K562 (cell line): Measurements from ENCODE around the gene EYA3. TPM values are rescaled to one million over a fixed set of nuclear protein-coding genes. Genes with fewer than 3 reads are reported as not detected.

Experiments used
- ATAC-seq: fragments of 200-7000 bp; cut with Tn5 transposase; 3 replicates; pipeline ENCODE4 v1.9.1; 2020; ENCODE audit warnings: moderate library complexity
- BruUV-seq: library from RNA; stranded (reverse); fragments of 400-500 nt; replicated peaks from 2 replicates; lab custom pipeline; 2021; lab: Mats Ljungman, UMichigan
- CTCF ChIA-PET: fragments of 300-600 bp; formaldehyde crosslinking; extraction: SDS; loops from one replicate; lab custom pipeline; 2021; ENCODE audit warnings: low intra/inter-chr PET ratio; lab: Yijun Ruan, JAX
- POLR2A ChIA-PET: fragments of 300-600, 350-650 bp; sonication (Branson Sonifier 250); formaldehyde crosslinking; extraction: SDS; loops from one replicate; lab custom pipeline; 2021; ENCODE audit warnings: antibody characterized with exemption, inconsistent platforms; lab: Yijun Ruan, JAX
- DNase-seq, 4 experiments: peaks; one replicate each; pipeline versions ENCODE4 v3.0.0 to v3.0.0-alpha.2; 2011 to 2018; ENCODE audit warnings: low spot score in 3 of 4, mixed read lengths in 3 of 4; ENCODE audit errors: extremely low read depth in 1 of 4
- FAIRE-seq: peaks from 2 replicates; lab custom pipeline; 2011; peaks lifted over from hg19 to GRCh38; lab: Jason Lieb, UNC
- H2AFZ ChIP-seq: 2 replicates; pipeline ENCODE4 v1.6.0; 2011; ENCODE audit warnings: low read depth, low read length, control low read depth, inconsistent platforms
- H3K27ac ChIP-seq: fragments of 200-600 bp; 3 replicates; pipeline ENCODE4 v1.8.0; 2011; ENCODE audit warnings: low read depth, mild to moderate bottlenecking, control low read depth, inconsistent platforms, low read length, moderate library complexity, mixed read lengths; ENCODE audit errors: extremely low read depth
- H3K27me3 ChIP-seq, 2 experiments: fragments of 300-600 bp in 1 of 2; 2 replicates in 1 of 2; 3 replicates in 1 of 2; pipeline versions ENCODE4 v1.6.0 to v1.8.0; 2011; ENCODE audit warnings: inconsistent platforms in 2 of 2, low read length in 2 of 2, mild to moderate bottlenecking in 1 of 2, mixed read lengths in 1 of 2, moderate library complexity in 1 of 2; ENCODE audit not compliant: control insufficient read depth in 2 of 2, insufficient read depth in 2 of 2
- H3K36me3 ChIP-seq: fragments of 300-600 bp; 3 replicates; pipeline ENCODE4 v1.8.0; 2011; ENCODE audit warnings: mild to moderate bottlenecking, low read length, inconsistent platforms; ENCODE audit not compliant: control insufficient read depth, insufficient read depth
- H3K4me1 ChIP-seq, 2 experiments: fragments of 200-600 bp in 1 of 2; replicated peaks in 1 of 2; 2 replicates in 1 of 2; 3 replicates in 1 of 2; pipeline versions ENCODE4 v1.5.1 to v1.8.0; 2011; ENCODE audit warnings: inconsistent platforms in 2 of 2, low read length in 2 of 2, mild to moderate bottlenecking in 1 of 2, mixed read lengths in 1 of 2, moderate library complexity in 1 of 2; ENCODE audit not compliant: control insufficient read depth in 2 of 2, insufficient read depth in 2 of 2
- H3K4me2 ChIP-seq: 2 replicates; pipeline ENCODE4 v1.6.1; 2011; ENCODE audit warnings: low read length, control low read depth, inconsistent platforms, mixed read lengths; ENCODE audit not compliant: insufficient read depth
- H3K4me3 ChIP-seq: fragments of 200-600 bp; sonication (generic), shearing (Covaris generic); 2 replicates; pipeline ENCODE4 v1.5.1; 2016; ENCODE audit warnings: control low read depth, inconsistent platforms
- H3K79me2 ChIP-seq: fragments of 200-600 bp; 3 replicates; pipeline ENCODE4 v1.8.0; 2011; ENCODE audit warnings: low read length, inconsistent platforms; ENCODE audit not compliant: control insufficient read depth, insufficient read depth
- H3K9ac ChIP-seq, 2 experiments: 2 replicates each; pipeline versions ENCODE4 v1.6.0 to v1.6.1; 2011; ENCODE audit warnings: low read depth in 2 of 2, low read length in 2 of 2, control low read depth in 1 of 2, inconsistent platforms in 1 of 2, mild to moderate bottlenecking in 1 of 2, mixed read lengths in 1 of 2; ENCODE audit not compliant: insufficient read depth in 1 of 2
- H3K9me1 ChIP-seq: one replicate; pipeline ENCODE4 v1.6.0; 2011; ENCODE audit warnings: inconsistent platforms, mild to moderate bottlenecking, low read length, moderate library complexity; ENCODE audit not compliant: control insufficient read depth, insufficient read depth
- H3K9me3 ChIP-seq: replicated peaks from 2 replicates; pipeline ENCODE4 v1.5.1; 2011; ENCODE audit warnings: low read depth, low read length, inconsistent platforms; ENCODE audit not compliant: control insufficient read depth, insufficient read depth
- H4K20me1 ChIP-seq: replicated peaks from 2 replicates; pipeline ENCODE4 v1.6.1; 2011; ENCODE audit warnings: low read length, inconsistent platforms, mixed read lengths; ENCODE audit not compliant: control insufficient read depth, insufficient read depth
- ARHGAP35 ChIP-seq: fragments of 450-650 bp; IDR thresholded peaks from 2 replicates; pipeline ENCODE4 v1.6.1; 2018; ENCODE audit not compliant: partially characterized antibody
- ELF4 ChIP-seq: fragments of 450-650 bp; formaldehyde crosslinking; IDR thresholded peaks from 2 replicates; pipeline ENCODE4 v1.4.0; 2022; ENCODE audit warnings: missing genetic modification characterization
- ILK ChIP-seq: fragments of 450-650 bp; IDR thresholded peaks from 2 replicates; pipeline ENCODE4 v1.6.1; 2016; ENCODE audit warnings: missing genetic modification characterization, low read depth, mild to moderate bottlenecking, missing compliant biosample characterization, moderate library complexity, borderline replicate concordance
- MXI1 ChIP-seq: IDR thresholded peaks from 2 replicates; pipeline ENCODE4 v1.6.1; 2011; ENCODE audit warnings: low read depth, mild to moderate bottlenecking, improper control_type of control experiment, low read length
- PPARD ChIP-seq: fragments of 250-450 bp; sonication (Bioruptor Pico); IDR thresholded peaks from 2 replicates; pipeline ENCODE4 v1.8.0; 2022; ENCODE audit warnings: inconsistent platforms, mild to moderate bottlenecking, moderate library complexity
- PTRF ChIP-seq: fragments of 450-650 bp; IDR thresholded peaks from 2 replicates; pipeline ENCODE4 v1.6.1; 2016; ENCODE audit warnings: mild to moderate bottlenecking, missing genetic modification characterization, missing compliant biosample characterization
- SMARCC2 ChIP-seq: fragments of 450-650 bp; IDR thresholded peaks from 2 replicates; pipeline ENCODE4 v1.6.1; 2017; ENCODE audit warnings: antibody characterized with exemption, moderate library complexity, mild to moderate bottlenecking, low read depth
- ZNF3 ChIP-seq: fragments of 250-450 bp; sonication (Bioruptor Pico); IDR thresholded peaks from 2 replicates; pipeline ENCODE4 v1.5.0; 2021; ENCODE audit warnings: mild to moderate bottlenecking, moderate library complexity
- ZNF384 ChIP-seq: IDR thresholded peaks from 2 replicates; pipeline ENCODE4 v1.6.1; 2012; ENCODE audit warnings: low read depth, low read length, improper control_type of control experiment
- ZNF445 ChIP-seq: fragments of 250-450 bp; sonication (Bioruptor Pico); IDR thresholded peaks from 2 replicates; pipeline ENCODE4 v1.4.0; 2020; ENCODE audit warnings: low read depth, mild to moderate bottlenecking, moderate library complexity
- ZNF586 ChIP-seq: fragments of 450-650 bp; formaldehyde crosslinking; conservative IDR thresholded peaks from 2 replicates; pipeline ENCODE4 v1.4.0; 2020; ENCODE audit warnings: mild to moderate bottlenecking, moderate library complexity
- WGBS: fragments of 100-300 bp; shearing (Covaris generic); methylation state at CpG from one replicate; pipeline ENCODE4 v1.1.6; 2016; ENCODE audit warnings: low coverage, mixed read lengths; ENCODE audit not compliant: insufficient coverage; ENCODE audit errors: missing lambda C conversion rate; 5-methylcytosine and 5-hydroxymethylcytosine counted together
- in situ Hi-C: fragments of 300-500 bp; cut with MboI; formaldehyde crosslinking; loops from 4 replicates; pipeline ENCODE4 v1.15.0; 2018; ENCODE audit warnings: inconsistent platforms, mixed read lengths
- intact Hi-C: fragments of 100-400 bp; cut with micrococcal nuclease; formaldehyde crosslinking; loops from 2 replicates; pipeline ENCODE4 v1.14.2; 2022
- polyA plus RNA-seq, 8 experiments: library from polyadenylated mRNA; depleted of rRNA in 4 of 8; stranded (reverse) in 5 of 8; unstranded in 3 of 8; fragments of >200 nt; fragmentation: Nextera tagmentation in 2 of 8; fragmentation: Illumina TruSeq in 1 of 8; extraction: Ambion mirVana in 2 of 8; extraction: Trizol in 1 of 8; gene quantifications; 2 replicates each; pipeline versions ENCODE4 v1.2.1 to v1.2.3, GENCODE V29; 2011 to 2014; ENCODE audit warnings: inconsistent platforms in 1 of 8, missing spikeins in 1 of 8
- total RNA-seq, 7 experiments: library from RNA; depleted of rRNA in 6 of 7; stranded (reverse); fragments of >200 nt in 6 of 7; fragmentation: Illumina TruSeq in 2 of 7; extraction: Trizol in 2 of 7; gene quantifications; 2 replicates each; pipeline versions ENCODE4 v1.2.1 to v1.2.3, GENCODE V29; 2011 to 2021; ENCODE audit warnings: low replicate concordance in 1 of 7
- TF ChIP-seq, protein P1 (sequence below): fragments of 450-650 bp; IDR thresholded peaks from 2 replicates; pipeline ENCODE4 v1.6.1; 2017; ENCODE audit warnings: antibody characterized with exemption, mild to moderate bottlenecking

Gene EYA3
- total and polyA plus RNA-seq, 9 of the 15 experiments (the other 6 are each of a cell fraction or from before 2014, with no cell fraction given), result 21.7 to 64.0 (median 43.6) TPM

DNA sequence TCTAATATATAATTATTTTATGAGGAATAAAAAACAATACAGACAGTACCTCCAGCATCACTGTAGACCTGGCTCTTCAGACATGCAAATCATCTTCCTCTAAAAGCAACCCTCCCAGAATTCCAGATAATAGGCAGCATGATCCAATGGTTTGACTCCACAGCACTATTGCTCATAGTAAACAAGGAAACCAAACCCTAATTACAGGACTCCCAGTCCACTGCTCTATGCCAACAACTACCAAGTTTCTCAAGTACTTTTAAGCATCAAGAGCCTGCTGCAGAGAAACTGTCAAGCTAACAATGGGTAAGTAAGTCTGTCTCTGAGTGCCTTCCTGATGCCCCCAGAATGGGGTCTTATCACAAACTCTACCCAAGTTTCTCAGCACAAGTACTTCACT is 57.2 kb downstream of the EYA3 start (continued):
- TF ChIP-seq, protein P1, sequence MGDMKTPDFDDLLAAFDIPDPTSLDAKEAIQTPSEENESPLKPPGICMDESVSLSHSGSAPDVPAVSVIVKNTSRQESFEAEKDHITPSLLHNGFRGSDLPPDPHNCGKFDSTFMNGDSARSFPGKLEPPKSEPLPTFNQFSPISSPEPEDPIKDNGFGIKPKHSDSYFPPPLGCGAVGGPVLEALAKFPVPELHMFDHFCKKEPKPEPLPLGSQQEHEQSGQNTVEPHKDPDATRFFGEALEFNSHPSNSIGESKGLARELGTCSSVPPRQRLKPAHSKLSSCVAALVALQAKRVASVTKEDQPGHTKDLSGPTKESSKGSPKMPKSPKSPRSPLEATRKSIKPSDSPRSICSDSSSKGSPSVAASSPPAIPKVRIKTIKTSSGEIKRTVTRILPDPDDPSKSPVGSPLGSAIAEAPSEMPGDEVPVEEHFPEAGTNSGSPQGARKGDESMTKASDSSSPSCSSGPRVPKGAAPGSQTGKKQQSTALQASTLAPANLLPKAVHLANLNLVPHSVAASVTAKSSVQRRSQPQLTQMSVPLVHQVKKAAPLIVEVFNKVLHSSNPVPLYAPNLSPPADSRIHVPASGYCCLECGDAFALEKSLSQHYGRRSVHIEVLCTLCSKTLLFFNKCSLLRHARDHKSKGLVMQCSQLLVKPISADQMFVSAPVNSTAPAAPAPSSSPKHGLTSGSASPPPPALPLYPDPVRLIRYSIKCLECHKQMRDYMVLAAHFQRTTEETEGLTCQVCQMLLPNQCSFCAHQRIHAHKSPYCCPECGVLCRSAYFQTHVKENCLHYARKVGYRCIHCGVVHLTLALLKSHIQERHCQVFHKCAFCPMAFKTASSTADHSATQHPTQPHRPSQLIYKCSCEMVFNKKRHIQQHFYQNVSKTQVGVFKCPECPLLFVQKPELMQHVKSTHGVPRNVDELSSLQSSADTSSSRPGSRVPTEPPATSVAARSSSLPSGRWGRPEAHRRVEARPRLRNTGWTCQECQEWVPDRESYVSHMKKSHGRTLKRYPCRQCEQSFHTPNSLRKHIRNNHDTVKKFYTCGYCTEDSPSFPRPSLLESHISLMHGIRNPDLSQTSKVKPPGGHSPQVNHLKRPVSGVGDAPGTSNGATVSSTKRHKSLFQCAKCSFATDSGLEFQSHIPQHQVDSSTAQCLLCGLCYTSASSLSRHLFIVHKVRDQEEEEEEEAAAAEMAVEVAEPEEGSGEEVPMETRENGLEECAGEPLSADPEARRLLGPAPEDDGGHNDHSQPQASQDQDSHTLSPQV, result no peak

GRCh38 chr1:28028873-28029654 is 59.3 kb downstream of the EYA3 start:
- no peaks in the 10 kb centered on the region for H3K9me3 ChIP-seq
- FAIRE-seq, result no peak
- no peak overlapping the region for H3K9ac ChIP-seq
- no TSS peak for BruUV-seq
- no peaks in the 10 kb centered on the region for H3K9me1 ChIP-seq
- CTCF ChIA-PET, result interaction anchor here (0.7 kb wide), 1 partner anchor 845 kb away, joined by 5 read pairs; no protein-coding TSS in a partner anchor
- H3K4me3 ChIP-seq, result no peak overlapping the region
- intact Hi-C loops, result no loop called here
- POLR2A ChIA-PET, result interaction anchor here (1.2 kb wide), 1 partner anchor 16 kb away, joined by 3 read pairs; no protein-coding TSS in a partner anchor
- WGBS, result 98% methylated on average over 3 of the region's 3 CpGs
- H3K4me1 ChIP-seq, result no peaks in the 10 kb centered on the region
- no peak for DNase-seq
- no peaks in the 10 kb centered on the region for H3K79me2 ChIP-seq
- no peaks in the 10 kb centered on the region for H4K20me1 ChIP-seq
- H2AFZ ChIP-seq, result no peak overlapping the region
- no peak overlapping the region for H3K27ac ChIP-seq
- H3K36me3 ChIP-seq, result peaks cover 40% of the 10 kb centered on the region
- no peak for TF ChIP-seq ELF4
- TF ChIP-seq PPARD (CRISPR knock-in tag), result no peak
- TF ChIP-seq MXI1, result no peak
- no peak for TF ChIP-seq ARHGAP35
- no peak for TF ChIP-seq PTRF (tag)
- TF ChIP-seq SMARCC2, result no peak
- no peak for TF ChIP-seq ZNF445
- TF ChIP-seq ZNF586 (CRISPR knock-in tag), result no peak
- no peak for TF ChIP-seq ZNF384
- TF ChIP-seq ILK, result no peak
- TF ChIP-seq ZNF3 (CRISPR knock-in tag), result no peak
- ATAC-seq, result no peak
- no peak overlapping the region for H3K4me2 ChIP-seq
- H3K27me3 ChIP-seq, result no peaks in the 10 kb centered on the region
- in situ Hi-C loops, result no loop called here
